Subcutaneous abdominal adipose tissue (tissue), 5 donors: ENCODE results near the gene KLHL11.
A peak's percentile ranks its signal among the peaks of the same experiment; 100 is the strongest.

Source experiments
- H3K27ac ChIP-seq: one replicate; pipeline ENCODE4 v1.7.0; 2013; ENCODE audit warnings: low read depth, mild to moderate bottlenecking, inconsistent platforms, low read length, moderate library complexity
- H3K27me3 ChIP-seq, 5 donors: one replicate each; pipeline ENCODE4 v1.7.0; 2013; ENCODE audit warnings: low read length in 5 of 5, inconsistent platforms in 1 of 5; ENCODE audit not compliant: control insufficient read depth in 5 of 5, insufficient read depth in 4 of 5
- H3K36me3 ChIP-seq, 5 donors: one replicate each; pipeline ENCODE4 v1.7.0; 2013; ENCODE audit warnings: low read length in 5 of 5; ENCODE audit not compliant: control insufficient read depth in 5 of 5, insufficient read depth in 5 of 5
- H3K4me1 ChIP-seq, 5 donors: one replicate each; pipeline ENCODE4 v1.7.0; 2013; ENCODE audit warnings: low read length in 5 of 5, mild to moderate bottlenecking in 3 of 5, moderate library complexity in 1 of 5; ENCODE audit not compliant: control insufficient read depth in 5 of 5, insufficient read depth in 5 of 5
- H3K4me3 ChIP-seq, 5 donors: one replicate each; pipeline ENCODE4 v1.7.0; 2013; ENCODE audit warnings: low read length in 5 of 5, low read depth in 1 of 5
- H3K9ac ChIP-seq, 5 donors: one replicate each; pipeline ENCODE4 v1.7.0; 2013; ENCODE audit warnings: low read length in 5 of 5, mild to moderate bottlenecking in 4 of 5, moderate library complexity in 3 of 5
- H3K9me3 ChIP-seq, 5 donors: one replicate each; pipeline ENCODE4 v1.7.0; 2013; ENCODE audit warnings: low read length in 5 of 5; ENCODE audit not compliant: control insufficient read depth in 5 of 5
- donor health status: healthy.
- donor health status: healthy.
- donor health status: healthy.
- donor health status: healthy.
- donor health status: healthy.

Gene KLHL11

DNA sequence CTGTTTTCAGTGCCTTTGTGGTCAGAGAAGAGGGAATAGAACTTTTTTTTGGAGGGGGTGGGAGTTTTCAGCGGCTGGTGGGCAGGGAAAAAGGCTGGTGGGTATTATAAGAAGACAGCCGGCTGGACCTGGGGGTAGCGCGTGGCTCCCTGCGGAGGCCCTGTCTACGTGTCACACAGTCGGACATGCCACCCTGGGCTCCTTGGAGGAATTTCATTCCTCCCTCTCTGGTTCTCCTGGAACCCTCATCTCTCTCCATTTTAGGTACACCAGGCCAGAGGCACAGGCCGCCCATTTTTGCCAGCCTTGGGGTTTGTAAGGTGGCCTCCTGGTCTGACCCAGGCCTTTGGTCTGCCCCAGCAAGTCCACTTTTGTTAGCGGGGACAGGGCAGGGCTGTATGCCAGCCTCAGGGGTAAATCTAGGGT is 51.5 kb downstream of the KLHL11 start:
- H3K36me3 ChIP-seq: peaks cover 0 to 5% (median 0%) of the 10 kb centered on the region in 5 donors
- peak overlapping the region in 3 of 5 donors; percentile 31 to 83 (median 76) for H3K4me3 ChIP-seq
- H3K9ac ChIP-seq: no peak overlapping the region
- H3K27ac ChIP-seq: peak overlapping the region; percentile 23
- H3K4me1 ChIP-seq: peaks cover 0 to 34% (median 23%) of the 10 kb centered on the region in 5 donors
- H3K27me3 ChIP-seq: peaks cover 0 to 7% (median 2%) of the 10 kb centered on the region in 5 donors
- no peaks in the 10 kb centered on the region for H3K9me3 ChIP-seq

DNA sequence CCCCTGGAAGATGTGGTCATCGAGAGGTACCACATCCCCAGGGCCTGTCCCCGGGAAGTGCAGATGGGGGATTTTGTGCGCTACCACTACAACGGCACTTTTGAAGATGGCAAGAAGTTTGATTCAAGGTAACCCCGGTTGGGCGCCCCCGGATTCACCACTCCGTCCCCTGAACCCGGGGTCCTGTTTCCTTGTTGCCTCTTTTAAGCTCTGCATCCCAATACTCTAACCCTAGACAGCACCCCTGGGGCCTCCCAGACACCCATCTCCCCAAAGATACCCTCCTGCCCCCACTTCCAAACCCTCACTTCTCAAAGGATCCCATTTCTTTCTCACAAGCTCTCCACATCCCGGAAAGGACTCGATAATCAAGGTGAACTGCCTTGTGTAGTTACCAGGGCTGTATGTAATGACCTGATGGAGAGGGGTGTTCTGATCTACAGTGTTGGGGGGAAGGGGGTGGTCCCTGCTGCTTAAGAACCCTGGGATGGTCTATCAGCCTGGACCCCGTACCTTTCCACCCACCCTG is 52.0 kb downstream of the KLHL11 start:
- peak overlapping the region in 3 of 5 donors; percentile 0 to 41 (median 41) for H3K9ac ChIP-seq
- peak overlapping the region in 4 of 5 donors; percentile 31 to 83 (median 73) for H3K4me3 ChIP-seq
- peaks cover 0 to 4% (median 0%) of the 10 kb centered on the region in 5 donors for H3K36me3 ChIP-seq
- peaks cover 0 to 34% (median 23%) of the 10 kb centered on the region in 5 donors for H3K4me1 ChIP-seq
- H3K9me3 ChIP-seq: no peaks in the 10 kb centered on the region
- peak overlapping the region; percentile 23 for H3K27ac ChIP-seq
- H3K27me3 ChIP-seq: peaks cover 0 to 7% (median 2%) of the 10 kb centered on the region in 5 donors

DNA sequence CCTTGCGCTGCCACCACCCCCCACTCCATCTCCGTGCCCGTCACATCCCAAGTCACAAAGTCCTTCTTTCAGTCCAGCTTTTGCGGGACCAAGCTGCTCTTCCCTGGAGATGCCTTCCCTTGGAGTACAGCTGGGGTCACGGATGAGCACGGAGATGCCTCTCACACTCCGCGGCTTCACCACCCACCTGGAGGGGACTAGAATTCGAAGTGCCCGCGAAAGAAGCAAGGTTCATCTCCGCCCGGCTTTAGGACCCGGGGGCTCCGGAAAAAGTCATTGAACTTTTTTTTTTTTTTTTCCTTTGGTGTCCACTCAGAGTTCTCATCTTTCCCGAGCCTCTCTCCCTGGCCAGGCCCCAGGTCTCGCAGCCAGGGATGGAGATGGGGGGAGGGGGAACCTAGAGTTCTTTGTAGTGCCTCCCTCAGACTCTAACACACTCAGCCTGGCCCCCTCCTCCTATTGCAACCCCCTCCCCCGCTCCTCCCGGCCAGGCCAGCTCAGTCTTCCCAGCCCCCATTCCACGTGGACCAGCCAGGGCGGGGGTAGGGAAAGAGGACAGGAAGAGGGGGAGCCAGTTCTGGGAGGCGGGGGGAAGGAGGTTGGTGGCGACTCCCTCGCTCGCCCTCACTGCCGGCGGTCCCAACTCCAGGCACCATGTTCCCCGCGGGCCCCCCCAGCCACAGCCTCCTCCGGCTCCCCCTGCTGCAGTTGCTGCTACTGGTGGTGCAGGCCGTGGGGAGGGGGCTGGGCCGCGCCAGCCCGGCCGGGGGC is 52.7 kb downstream of the KLHL11 start, which contains the start of gene FKBP10:
TSS of gene FKBP10 (plus strand) at position 624 of the 771 bp plus-strand sequence. CDS start at position 655, 31 bp downstream.
- Histone ChIP-seq H3K36me3 (no peaks in the 10 kb centered on the region), H3K27ac (peak within 1 kb of the TSS; percentile 23), H3K4me3 (peak within 1 kb of the TSS; percentile 70 to 83 (median 77)), H3K9ac (peak within 1 kb of the TSS in 3 of 5 donors; percentile 41 to 66 (median 41)), H3K4me1 (peaks cover 0 to 34% (median 23%) of the 10 kb centered on the region in 5 donors), H3K27me3 (peaks cover 0 to 7% (median 2%) of the 10 kb centered on the region in 5 donors), H3K9me3 (no peaks in the 10 kb centered on the region)

DNA sequence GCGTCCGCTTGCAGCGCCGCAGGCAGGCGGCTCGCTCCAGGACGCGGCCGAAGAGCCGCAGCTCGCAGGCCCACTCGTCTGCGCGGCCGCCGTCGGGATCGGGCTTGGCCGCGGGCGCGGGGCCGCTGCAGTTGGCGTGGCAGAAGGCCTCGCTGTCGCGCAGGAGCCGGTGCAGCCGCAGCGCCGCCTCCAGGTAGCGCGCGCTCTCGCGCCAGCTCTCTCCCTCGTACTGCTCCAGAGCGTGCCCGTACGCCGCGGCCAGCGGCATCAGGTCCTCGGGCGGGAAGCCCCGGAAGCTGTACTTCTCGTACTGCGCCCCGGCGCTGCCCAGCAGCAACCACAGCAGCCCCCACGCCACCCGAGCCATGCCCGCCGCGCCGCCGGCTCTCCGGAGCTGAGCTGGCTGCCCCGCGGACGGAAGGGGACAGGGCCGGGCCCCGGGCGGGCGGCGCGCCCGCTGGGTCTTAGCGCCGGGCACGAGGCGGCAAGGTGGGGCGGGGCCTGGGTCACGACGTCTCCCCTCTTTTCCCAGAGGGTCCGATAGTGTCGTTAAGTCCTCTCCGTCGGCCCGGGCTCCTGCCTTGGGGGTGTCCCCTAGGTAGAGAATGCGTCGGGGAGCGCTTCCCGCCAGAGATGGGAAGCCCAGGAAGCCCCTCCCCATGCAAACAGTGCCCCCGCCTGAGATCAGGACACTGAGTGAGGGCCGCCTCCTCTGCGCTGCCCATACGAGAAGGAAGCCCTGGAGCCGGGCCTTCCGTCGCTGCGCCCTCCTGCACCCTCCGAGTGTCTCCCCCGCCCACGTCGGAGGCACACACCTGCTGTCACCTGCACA is 53.5 kb downstream of the KLHL11 start, which contains the start of gene P3H4:
TSS of gene P3H4 (minus strand) at position 401 of the 832 bp plus-strand sequence. CDS start at position 367, 34 bp downstream.
- H3K4me3 ChIP-seq: peak within 1 kb of the TSS; percentile 70 to 83 (median 77)
- peaks cover 0 to 7% (median 2%) of the 10 kb centered on the region in 5 donors for H3K27me3 ChIP-seq
- H3K4me1 ChIP-seq: peaks cover 0 to 34% (median 23%) of the 10 kb centered on the region in 5 donors
- no peaks in the 10 kb centered on the region for H3K9me3 ChIP-seq
- H3K36me3 ChIP-seq: no peaks in the 10 kb centered on the region
- H3K27ac ChIP-seq: no peak within 1 kb of the TSS
- peak within 1 kb of the TSS in 4 of 5 donors; percentile 56 to 77 (median 70) for H3K9ac ChIP-seq

DNA sequence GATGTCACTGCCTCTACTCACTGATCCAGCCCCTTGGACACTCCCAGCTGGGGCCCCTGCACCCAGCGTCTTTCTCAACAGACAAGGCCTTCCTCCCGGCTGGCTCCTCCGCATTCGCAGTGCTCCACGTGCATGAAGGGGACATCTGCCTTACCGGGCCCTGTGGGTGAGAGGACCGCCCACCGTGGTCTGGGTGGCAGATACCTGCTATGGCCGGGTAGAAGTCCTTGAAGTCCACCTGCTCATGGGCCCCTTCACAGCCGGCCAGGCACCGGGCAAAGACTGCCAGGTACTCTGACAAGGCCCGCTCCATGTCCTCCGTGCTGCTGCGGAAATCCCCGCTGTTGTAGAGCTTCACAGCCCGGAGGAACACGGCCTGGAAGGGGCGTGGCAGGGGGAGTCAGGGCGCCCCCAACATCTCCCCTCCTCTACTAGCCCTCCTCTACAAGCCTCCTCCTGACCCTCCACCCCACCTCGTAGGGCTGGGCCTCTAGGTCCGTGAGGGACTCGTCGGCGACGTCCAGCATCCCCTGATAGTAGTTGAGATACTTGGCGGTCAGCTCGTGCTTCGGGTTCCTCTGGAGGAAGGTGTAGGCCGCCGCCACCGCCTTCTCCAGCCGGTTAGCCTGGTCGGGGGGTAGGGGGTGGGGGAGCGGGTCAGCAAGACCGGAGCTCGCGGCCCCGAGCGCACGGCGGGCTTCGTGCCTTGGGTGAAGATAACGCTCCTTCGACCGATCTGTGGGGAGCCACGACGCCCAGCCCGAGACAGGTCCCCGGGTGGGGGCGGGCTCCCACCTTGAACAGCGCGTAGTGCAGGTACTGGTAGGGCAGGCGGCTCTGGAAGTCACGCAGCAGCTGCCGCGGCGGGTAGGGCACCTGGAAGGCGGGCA is 54.3 kb downstream of the KLHL11 start:
- H3K27ac ChIP-seq: no peak overlapping the region
- peaks cover 0 to 7% (median 2%) of the 10 kb centered on the region in 5 donors for H3K27me3 ChIP-seq
- peaks cover 0 to 34% (median 23%) of the 10 kb centered on the region in 5 donors for H3K4me1 ChIP-seq
- peak overlapping the region in 4 of 5 donors; percentile 56 to 77 (median 70) for H3K9ac ChIP-seq
- H3K9me3 ChIP-seq: no peaks in the 10 kb centered on the region
- H3K36me3 ChIP-seq: peaks cover 0 to 5% (median 0%) of the 10 kb centered on the region in 5 donors
- peak overlapping the region in 4 of 5 donors; percentile 70 to 83 (median 78) for H3K4me3 ChIP-seq

DNA sequence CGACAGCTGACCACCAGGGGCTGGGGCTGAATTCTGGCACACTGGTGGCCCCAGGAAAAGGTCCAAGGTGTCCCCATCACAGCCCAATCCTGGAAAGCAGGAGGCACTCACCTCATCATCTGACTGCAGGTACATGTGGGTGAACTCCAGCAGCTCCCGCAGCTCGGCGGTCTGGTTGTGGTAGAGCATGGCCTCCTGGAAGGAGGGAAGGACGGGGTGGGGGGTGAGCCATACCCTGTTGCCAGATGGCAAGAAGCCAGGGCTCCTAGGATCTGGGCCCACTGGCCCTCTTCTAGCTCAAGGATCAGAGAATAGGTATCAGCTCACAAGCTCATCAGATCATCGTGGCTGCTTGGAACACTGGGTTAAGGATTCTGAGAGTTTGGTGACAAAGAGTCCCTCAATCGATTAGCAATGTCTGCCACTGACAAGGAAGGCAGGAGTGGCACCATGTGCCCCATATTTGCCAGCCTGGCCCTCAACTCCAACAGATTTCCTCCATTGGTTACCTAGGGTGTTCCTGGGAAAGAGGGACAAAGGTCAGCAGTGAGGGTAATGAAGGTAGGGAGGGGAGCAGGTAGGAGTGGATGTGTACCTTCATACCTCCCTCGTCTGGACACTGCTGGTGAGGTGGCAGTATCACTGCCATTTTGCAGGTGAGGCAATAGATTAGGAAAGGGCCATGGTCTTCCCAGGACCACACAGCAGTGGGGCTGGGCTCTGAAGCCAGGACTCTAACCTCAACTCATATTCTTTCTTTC is 58.4 kb downstream of the KLHL11 start:
- no peaks in the 10 kb centered on the region for H3K9me3 ChIP-seq
- H3K4me1 ChIP-seq: peaks cover 0 to 24% (median 18%) of the 10 kb centered on the region in 5 donors
- H3K4me3 ChIP-seq: no peak overlapping the region
- peaks cover 0 to 3% (median 0%) of the 10 kb centered on the region in 5 donors for H3K27me3 ChIP-seq
- H3K9ac ChIP-seq: no peak overlapping the region
- peaks cover 0 to 5% (median 0%) of the 10 kb centered on the region in 5 donors for H3K36me3 ChIP-seq
- no peak overlapping the region for H3K27ac ChIP-seq
